Activated gamma-delta T cell treated with Interleukin-2 at 50 U/mL for 16 hours (primary cell): ENCODE results near the gene CFLAR.
"Not testable (repeated sequence)": the region's sequence is repeated elsewhere in the genome, so short reads cannot be mapped to it uniquely, and the experiment has no call there.

Source experiments
- DNase-seq: peaks from one replicate; pipeline ENCODE4 v3.0.0-alpha.2; 2020

Gene CFLAR

DNA sequence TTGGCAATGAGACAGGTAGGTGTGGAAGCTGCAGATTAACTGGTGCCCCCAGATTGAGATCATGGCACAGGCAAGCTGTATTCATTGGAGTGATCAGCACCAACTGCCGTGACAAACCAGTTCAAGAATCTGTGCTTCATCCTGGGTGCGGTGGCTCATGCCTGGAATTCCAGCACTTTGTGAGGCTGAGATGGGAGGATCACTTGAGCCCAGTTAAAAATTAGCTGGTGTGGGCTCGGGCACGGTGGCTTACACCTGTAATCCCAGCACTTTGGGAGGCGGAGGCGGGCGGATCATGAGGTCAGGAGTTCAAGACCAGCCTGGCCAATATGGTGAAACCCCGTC is 33.8 kb downstream of the CFLAR start:
- not testable (repeated sequence) for DNase-seq

DNA sequence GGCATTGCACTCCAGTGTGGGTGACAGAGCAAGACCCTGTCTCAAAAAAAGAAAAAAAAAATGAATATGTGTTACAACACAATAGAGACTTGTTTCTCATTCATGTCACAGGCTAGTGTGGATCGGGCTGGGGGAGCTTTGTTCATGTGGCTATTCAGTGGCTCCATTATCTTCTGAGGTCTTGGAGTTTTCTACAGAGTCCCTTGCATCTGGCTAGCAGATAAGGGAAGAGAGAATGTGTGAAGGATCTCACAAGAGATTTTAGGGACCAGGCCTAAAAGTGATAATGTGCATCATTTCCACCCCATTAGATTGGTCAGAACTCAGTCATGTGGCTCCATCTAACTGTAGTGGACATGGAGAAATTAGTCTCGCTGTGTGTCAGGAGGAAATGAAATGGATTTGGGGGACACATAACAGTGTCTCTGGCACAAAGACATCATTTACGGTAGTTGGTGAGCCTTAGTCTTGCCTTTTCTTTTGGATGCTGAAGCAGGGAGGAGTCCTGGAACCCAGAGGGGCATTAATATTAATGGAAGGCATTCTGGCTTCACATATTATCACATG is 34.6 kb downstream of the CFLAR start:
- no peak for DNase-seq

DNA sequence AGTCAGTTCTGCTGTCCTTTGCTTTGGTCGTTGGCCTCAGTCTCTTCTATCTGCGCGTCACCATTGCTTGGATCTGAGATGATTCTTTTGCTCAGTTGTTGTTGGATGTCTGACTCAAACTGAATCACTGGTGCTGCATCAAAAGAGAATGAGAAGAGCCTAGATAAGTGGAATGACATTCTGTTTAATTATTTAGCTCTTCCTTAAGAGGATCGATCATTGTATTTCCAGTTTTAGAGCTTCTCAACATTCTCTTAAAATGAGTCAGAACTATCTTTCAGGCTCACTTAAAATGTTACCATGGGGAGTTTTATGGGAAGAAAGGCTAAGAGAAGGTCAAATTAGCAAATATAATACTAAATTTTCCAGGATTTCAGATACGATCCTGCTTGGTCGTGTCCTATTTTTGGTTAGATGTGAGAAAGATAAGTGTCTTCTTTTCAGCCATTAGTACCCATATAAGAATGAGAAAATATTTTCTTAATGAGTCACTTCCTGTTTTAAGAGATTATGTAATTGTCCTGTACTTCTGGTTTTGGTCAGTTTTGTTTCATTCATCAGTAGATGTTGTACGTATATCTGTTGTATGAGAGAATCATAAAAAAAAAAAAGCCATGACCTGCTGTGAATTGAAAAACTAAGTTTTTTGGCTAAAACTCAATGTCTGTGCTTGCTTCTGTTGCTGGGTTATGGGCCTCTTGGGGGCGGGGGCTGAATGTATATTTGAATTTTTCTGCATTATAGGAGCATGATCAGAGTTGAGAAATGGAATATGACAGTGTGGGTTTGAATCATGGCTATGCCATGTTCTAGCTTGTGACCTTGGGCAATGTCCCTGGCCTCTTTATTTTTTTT is 35.4 kb downstream of the CFLAR start:
- no peak for DNase-seq

DNA sequence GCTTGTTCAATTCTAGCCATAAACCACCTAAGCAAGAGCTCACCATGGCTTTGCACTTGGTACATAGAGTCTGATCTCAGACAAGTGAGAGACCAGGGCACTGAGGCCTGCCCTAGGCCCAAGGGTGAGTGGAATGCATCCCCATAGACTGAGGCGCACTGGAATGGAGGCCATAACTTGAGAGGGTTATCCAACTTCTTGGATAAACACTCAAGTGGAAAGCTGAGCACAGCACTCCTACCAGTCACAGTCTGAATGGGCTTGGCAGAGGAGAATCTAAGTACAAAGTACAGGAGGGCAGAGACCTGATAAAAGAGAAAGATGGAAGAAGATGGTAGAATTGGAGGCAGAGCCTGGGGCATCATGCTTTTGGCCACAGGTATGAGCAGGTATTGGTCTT is 36.6 kb downstream of the CFLAR start:
- DNase-seq: no peak

DNA sequence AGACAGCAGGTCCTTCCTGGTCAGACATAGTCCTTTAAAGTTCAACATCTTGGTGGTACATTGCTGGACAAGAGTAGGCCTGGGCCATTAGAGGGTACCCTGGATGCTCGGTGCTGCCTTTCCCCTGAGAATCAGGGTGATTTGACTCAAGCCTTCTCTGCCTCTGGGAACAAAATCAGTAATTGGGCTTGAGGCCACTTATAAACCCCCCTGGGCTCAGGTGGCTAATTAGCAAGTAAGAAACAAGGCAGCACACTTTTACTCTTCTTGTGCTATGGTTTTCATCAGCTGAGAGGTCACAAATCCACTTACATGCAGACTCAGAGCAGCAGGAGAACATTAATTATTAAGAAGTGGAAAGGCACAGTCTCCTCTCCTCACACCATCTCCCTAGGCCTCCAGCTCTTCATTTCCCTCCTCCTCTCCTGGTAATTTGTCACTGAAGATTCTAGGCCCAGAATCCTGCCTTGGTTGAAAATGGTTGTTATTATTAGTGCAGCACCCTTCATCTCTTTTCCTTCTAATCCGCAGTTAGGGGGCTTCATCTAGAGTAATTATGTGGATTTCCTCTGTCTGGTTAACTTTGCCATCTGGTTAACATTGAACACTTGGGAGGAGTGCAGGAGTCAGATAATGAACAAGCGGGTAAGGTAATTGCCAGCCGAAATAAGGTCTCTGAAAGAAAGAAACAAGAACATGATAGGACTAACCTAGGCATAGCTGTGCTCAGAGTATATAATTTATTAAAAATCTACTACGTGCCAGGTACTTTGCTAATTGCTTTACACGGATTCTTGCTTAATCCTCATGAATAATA is 37.2 kb downstream of the CFLAR start:
- DNase-seq: no peak

DNA sequence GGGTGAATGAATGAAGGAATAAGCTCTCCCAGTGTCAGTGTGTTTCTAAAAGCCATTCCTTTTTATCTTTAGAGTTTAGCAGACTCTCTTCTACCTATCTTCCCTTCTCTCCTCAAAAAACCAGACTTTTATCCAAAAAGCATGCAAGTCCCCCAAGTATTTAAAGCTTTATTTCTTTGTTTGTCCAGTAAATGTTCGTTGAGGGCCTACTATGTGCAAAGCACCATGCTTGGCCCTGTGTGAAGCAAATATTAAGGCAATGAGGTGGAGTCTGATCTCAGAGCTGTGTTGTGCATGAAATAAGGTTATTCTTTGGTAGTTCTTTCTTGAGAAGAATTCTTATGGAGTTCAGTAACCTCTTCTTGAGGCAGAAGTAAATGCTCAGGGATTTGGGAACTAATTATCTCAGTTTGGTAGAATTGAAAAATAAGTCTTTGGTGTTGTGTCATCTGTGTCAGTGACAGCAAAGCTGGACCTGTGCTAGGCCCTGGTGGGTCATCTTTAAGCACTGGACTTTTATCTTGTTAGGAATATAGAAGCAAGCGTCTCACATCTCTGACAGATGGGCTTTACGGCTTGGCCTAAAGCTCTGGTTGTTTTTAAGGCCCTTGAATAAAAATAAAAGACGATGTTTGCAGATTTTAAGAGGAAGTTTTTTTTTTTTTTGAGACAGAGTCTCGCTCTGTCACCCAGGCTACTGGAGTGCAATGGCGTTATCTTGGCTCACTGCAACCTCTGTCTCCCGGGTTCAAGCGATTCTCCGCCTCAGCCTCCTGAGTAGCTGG is 38.8 kb downstream of the CFLAR start:
- DNase-seq: no peak

DNA sequence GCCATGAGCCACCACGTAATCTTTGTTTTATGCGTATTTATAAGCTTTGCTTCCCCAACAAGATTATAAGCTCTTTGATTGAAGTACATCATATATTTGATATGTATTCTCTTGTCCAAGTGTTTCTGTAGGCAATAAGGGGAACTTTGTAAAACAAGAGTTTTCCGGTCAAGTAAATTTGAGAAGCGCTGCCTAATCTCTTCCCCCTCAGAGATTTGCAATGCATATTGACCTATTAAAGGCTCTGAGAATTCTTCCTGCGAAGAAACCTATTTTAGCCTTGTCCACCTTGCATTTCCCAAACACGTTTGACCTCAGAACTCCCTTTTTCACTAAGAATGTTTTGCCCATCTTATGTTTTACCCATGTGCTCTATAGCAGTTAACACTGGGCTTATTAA is 40.1 kb downstream of the CFLAR start:
- no peak for DNase-seq

DNA sequence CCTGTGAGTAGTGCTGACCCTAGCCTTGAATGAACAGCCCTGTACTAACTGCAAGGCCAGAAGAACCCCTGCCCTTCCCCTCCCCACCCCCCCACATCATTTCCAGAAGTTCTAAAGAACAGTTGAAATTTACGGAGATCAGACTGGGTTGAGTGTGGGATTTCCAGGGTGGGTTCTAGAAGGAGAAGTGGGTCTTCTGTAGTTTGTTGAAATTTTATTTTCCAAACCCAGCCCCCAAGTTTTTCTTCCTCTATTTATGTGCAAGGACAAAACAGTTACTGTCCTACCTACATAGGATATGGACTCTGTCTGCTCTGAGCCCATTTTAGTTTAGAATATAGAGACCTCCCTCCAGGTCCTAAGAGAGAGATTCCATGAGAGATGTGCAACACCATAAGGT is 40.7 kb downstream of the CFLAR start:
- no peak for DNase-seq

DNA sequence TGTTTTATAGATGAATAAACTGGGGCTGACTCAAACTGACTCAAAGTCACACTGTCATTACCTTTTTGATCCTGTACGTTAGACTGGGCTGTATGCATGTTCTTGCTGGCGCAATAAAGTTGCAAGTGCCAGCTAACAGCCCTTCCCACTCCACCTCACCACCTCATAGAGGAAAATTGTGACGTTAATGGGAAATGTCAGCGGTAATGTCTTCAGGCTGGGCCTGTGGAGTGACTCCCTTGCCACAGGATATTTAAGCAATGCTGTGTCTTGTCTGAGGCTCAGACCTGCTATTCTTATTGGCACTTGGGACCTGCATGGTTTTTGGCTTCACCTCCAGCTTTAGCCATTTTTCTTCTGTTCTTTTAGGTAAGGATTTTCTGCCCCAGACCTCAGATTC is 41.7 kb downstream of the CFLAR start:
- no peak for DNase-seq

DNA sequence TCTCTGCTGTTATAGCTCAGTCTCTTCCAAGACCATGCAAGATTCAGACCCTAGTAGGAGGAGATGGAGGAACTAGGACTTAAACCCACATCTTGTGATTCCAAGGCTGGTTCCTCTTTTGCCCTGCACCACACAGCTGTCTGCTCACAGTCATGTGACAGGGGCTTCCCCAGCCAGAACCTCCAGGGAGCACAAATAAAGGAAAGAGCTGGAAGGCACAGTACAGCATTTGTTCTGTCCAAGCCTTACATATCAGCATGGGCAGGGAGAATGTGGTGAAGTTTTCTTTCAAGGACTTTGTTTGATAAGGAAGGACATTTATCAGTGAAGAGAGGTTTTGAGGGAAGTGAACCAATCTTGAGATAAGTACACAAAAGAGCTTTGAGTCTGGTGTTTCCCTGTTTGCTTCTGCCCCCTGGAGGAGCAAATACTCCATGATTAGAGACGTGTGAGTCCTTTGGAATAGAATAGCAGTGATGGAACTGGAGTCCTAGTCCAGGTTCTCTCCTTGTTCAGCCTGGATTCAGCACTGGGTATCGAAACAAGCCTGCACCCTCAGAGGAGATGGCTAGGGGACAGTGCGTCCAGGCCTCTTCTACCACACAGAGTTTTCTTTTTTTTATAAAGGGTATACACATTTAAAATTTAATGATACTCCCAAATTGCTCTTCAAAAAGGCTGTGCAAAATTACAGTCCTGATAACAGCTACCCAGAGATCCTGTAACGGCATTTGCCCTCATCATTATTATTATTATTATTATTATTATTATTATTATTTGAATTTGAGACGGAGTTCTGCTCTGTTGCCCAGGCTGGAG is 42.4 kb downstream of the CFLAR start:
- peak; percentile 63 for DNase-seq

DNA sequence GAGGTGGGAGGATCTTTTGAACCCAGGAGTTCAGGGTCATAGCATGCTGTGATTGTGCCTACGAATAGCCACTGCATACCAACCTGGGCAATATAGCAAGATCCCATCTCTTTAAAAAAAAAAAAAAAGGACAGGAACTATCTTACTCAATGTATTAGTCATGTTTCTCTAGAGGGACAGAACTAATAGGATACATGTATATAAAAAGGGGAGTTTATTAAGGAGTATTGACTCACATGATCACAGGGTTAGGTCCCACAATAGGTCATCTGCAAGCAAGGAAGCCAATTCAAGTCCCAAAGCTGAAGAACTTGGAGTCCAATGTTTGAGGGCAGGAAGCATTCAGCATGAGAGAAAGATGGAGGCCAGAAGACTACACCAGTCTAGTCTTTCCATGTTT is 48.2 kb downstream of the CFLAR start:
- no peak for DNase-seq

DNA sequence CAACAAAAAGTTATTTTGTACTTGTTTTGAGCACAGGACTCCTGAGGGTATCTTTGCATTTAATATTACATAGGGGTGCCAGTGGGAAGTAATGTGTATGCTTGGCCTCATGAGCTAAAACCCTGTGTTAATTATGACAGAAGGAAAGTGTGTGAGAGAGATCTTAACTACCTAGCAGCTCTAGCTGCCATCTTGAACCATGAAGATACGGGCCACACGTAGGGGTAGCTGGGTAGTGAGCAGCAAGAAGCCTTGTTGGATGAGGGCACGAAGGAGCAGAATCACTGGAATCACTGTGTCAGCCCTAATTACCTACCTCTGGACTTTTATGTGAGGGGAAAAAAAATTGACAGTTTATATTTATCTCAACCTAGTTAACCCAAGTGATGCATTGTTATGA is 51.6 kb downstream of the CFLAR start:
- DNase-seq: no peak

DNA sequence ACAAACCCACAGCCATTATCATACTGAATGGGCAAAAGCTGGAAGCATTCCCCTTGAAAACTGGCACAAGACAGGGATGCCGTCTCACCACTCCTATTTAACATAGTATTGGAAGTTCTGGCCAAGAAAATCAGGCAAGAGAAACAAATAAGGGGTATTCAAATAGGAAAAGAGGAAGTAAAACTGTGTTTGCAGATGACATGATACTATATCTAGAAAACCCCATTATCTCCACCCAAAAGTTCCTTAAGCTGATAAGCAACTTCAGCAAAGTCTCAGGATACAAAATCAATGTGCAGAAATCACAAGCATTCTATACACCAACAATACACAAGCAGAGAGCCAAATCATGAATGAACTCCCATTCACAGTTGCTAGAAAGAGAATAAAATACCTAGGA is 52.5 kb downstream of the CFLAR start:
- not testable (repeated sequence) for DNase-seq

DNA sequence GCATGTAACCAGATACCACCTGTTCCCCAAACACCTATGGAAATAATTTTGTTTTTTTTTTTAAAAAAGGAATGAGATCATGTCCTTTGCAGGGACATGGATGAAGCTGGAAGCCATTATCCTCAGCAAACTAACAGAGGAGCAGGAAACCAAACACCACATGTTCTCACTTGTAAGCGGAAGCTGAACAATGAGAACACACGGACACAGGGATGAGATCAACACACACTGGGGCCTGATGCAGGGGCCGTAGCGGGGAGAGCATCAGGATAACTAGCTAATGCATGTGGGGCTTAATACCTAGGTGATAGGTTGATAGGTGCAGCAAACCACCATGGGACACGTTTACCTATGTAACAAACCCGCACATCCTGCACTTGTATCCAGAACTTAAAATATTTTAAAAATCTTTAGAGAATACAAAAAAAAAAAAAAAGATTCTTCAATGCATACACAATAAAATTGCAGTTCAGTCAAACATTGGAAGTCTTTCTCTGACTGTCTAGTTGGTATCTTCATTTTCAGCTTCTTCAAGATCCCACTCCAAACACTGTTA is 55.4 kb downstream of the CFLAR start:
- DNase-seq: no peak

DNA sequence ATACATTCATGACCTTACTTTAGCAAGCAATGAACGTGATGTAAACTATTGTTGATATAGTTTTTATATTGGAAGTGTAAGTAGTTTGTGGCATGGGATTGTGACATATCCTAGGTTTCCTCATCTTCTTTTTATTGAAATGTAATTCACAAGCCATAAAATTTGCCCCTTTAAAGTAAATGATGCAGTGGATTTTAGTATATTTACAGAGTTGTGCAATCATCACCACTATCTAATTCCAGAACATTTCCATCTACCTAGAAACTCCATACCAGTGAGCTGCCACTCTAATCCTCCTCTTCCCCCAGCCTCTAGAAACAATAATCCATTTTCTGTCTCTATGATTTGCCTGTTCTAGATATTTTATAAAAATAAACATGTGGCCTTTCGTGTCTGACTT is 56.3 kb downstream of the CFLAR start:
- no peak for DNase-seq

DNA sequence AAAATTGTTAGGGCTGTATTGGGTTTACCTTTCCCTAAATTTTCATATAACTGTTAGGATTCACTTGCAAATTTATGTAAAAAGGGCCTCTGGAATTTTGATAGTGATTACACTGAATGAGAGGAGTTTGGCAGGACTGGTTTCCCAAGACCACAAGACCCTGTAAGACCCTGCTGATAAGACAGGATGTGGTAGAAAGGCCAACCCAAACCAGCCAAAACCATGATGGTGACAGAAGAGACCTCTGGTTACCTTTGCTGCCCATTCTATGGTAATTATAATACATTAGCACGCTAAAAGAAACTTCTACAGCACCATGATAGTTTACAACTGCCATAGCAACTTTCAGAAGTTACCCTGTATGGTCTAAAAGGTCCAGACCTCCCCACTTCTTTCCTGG is 58.7 kb downstream of the CFLAR start:
- DNase-seq: no peak

DNA sequence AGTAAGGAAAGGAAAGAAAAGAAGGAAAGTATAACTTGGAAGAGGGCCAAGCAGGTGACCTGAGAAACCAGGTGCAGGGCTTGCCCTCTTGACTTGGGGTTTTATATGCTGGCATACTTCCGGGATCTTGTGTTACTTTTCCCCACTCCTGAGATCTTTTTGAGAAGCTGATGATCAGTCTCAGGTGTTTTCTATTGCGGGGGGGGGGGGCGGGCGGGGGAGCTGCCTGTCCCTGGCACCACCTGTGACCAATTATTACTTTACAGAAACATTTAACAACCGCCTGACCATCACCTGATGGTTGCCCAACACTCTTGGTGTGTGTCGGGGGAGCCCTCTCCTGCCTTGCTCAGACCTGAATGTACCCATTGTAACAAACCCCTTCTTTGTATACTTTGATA is 60.1 kb downstream of the CFLAR start:
- DNase-seq: no peak

DNA sequence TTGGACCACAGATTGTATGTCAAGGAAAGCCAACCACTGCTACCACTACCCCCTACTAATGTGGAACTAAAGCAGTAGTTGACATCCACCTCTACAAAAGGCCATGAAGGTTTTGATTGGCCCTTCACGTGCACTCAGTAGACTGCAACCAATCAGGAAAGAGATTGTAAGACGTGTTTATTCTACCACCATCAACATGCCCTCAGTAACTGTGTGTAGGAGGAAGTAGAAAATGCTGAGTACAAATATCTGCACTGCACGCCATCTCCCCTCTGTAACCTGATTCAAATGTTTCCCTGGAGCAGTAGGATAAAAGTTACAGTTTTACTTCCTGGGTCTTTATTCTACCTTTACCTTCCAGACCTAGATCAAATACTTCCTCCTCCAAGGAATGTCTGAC is 64.0 kb downstream of the CFLAR start:
- DNase-seq: no peak

DNA sequence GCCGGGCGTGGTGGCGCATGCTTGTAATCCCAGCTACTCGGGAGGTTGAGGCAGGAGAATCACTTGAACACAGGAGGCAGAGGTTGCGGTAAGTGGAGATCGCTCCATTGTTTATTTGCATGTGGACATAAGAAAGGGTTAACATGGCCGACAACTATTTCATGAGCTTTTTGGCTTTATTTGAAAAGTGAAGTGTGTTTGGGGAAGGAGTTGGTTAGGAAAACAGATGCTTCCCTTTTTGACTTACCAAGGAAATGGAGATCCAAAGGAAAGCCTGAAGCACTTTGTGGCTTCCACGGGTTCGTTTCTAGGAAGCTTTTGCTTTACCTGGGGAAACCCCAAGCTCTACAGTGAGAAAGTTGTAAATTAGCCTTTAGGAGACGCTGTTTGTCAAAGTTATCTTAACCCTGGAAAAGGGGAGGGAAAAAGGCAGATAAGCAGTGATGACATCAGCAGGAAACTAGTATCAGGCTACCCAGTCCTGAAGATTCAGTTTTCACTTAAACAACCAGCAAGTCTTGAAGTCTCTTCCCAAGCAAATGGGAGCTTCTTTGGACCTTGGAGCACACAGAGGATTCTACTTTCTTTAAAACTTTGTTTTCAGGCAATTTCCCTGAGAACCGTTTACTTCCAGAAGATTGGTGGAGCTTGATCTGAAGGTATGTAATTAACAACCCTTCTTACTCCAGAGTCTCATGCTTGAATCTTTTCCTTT is 66.8 kb downstream of the CFLAR start, which contains the start of gene CASP10:
Gene CASP10 (plus strand): TSS at position 492 of the 715 bp plus-strand sequence. CDS start 2,637 bp downstream, outside the sequence.
- no peak for DNase-seq

DNA sequence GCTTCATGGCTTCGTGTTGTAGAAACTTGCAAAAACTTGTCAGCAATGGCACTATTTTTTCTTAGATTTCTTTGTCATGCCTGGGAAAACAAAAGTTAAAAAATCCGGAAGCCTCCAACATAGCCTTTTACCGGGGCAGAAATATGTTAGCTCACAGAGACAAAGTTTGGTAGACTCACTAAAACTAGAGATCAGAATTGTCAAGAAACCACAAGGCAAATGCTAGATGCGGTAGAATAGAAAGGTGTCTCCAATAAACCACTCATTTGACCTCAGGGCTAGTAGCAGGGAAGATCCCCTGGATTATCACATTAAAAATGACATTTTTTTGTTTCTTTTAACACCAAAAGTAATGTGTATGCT is 67.4 kb downstream of the CFLAR start:
- no peak for DNase-seq

DNA sequence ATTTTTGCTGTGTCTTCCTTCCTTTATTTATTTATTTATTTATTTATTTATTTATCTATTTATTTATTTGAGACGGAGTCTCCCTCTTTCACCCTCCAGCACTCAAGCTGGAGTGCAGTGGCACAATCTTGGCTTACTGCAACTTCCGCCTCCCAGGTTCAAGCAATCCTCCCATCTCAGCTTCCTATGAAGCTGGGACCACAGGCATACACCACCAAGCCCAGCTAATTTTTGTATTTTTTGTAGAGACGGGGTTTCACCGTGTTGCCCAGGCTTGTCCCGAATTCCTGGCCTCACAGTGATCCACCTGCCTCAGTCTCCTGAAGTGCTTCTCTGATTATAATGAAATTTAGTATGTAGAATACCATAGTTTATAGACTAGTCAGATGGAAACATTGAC is 67.9 kb downstream of the CFLAR start:
- not testable (repeated sequence) for DNase-seq
